Fibroblast of lung (primary cell): Measurements from ENCODE around the gene SAE1.

ENCODE experiments used
- EZH2 ChIP-seq: IDR thresholded peaks from 2 replicates; pipeline ENCODE4 v1.5.1; 2012; ENCODE audit warnings: low read length, control low read depth, mild to moderate bottlenecking; ENCODE audit errors: missing control alignments
- TF ChIP-seq, protein P1 (sequence below), 2 donors: IDR thresholded peaks in 1 of 2; conservative IDR thresholded peaks in 1 of 2; 1 replicate in 1 of 2; 2 replicates in 1 of 2; pipeline ENCODE4 v1.5.1; 2011 to 2012; ENCODE audit warnings: low read length in 2 of 2, control low read depth in 1 of 2, inconsistent platforms in 1 of 2, low read depth in 1 of 2, mild to moderate bottlenecking in 1 of 2

DNA sequence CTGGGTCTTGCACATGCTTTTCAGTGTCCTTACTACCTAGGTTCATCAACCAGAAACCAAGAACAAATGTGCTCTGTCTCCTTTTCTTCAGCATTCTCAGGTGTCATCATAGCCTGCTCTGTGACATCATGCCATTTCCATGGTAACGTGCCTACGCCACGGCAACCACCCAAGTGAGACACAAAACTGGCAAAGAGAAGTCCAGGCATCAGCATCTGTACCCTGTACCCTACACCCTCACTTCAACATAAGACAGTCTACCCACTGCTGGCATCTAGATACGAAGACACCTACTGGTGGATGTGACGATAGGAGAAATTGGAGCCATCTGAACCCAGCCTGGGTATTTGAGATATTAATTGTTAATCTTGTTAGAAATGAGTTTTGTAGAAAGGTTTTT is 30.3 kb upstream of the SAE1 start:
- TF ChIP-seq, protein P1, sequence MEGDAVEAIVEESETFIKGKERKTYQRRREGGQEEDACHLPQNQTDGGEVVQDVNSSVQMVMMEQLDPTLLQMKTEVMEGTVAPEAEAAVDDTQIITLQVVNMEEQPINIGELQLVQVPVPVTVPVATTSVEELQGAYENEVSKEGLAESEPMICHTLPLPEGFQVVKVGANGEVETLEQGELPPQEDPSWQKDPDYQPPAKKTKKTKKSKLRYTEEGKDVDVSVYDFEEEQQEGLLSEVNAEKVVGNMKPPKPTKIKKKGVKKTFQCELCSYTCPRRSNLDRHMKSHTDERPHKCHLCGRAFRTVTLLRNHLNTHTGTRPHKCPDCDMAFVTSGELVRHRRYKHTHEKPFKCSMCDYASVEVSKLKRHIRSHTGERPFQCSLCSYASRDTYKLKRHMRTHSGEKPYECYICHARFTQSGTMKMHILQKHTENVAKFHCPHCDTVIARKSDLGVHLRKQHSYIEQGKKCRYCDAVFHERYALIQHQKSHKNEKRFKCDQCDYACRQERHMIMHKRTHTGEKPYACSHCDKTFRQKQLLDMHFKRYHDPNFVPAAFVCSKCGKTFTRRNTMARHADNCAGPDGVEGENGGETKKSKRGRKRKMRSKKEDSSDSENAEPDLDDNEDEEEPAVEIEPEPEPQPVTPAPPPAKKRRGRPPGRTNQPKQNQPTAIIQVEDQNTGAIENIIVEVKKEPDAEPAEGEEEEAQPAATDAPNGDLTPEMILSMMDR (conservative IDR thresholded peaks at IDR 0.05 in 1 of 2, IDR thresholded peaks at IDR 0.05 in 1 of 2; ENCODE audit: low read depth in 1 of 2, low read length in 2 of 2) = no peak
- TF ChIP-seq EZH2 = no peak
